Heart right ventricle (tissue), 16 donors: ENCODE data around the gene SCPEP1. TPM values are rescaled to one million over a fixed set of nuclear protein-coding genes. Genes with fewer than 3 reads are reported as not detected.
A peak's percentile ranks its signal among the peaks of the same experiment; 100 is the strongest.

Experiments used
- ATAC-seq, 8 donors: fragments of 200-7000 bp; cut with Tn5 transposase; one replicate each; pipeline ENCODE4 v1.9.1; 2020; ENCODE audit warnings: mild to moderate bottlenecking in 8 of 8, moderate library complexity in 8 of 8, moderate number of reproducible peaks in 1 of 8
- DNase-seq, 2 donors: peaks; one replicate each; pipeline ENCODE4 v3.0.0-alpha.2; 2020
- H3K27ac ChIP-seq, 10 donors: fragments of 200-600 bp; sonication (generic) in 2 of 10; one replicate each; pipeline versions ENCODE4 v1.5.0 to v1.8.0; 2020 to 2022; ENCODE audit warnings: mild to moderate bottlenecking in 3 of 10
- H3K27me3 ChIP-seq, 7 donors: fragments of 200-600 bp; one replicate each; pipeline ENCODE4 v1.8.0; 2021 to 2022; ENCODE audit warnings: mild to moderate bottlenecking in 2 of 7
- H3K36me3 ChIP-seq, 9 donors: fragments of 200-600 bp; sonication (generic) in 1 of 9; one replicate each; pipeline versions ENCODE4 v1.5.0 to v1.8.0; 2020 to 2022; ENCODE audit warnings: mild to moderate bottlenecking in 2 of 9
- H3K4me1 ChIP-seq, 9 donors: fragments of 200-600 bp; sonication (generic) in 1 of 9; one replicate each; pipeline versions ENCODE4 v1.5.0 to v1.8.0; 2020 to 2022; ENCODE audit warnings: mild to moderate bottlenecking in 4 of 9
- H3K4me3 ChIP-seq, 10 donors: fragments of 200-600 bp; sonication (generic) in 2 of 10; one replicate each; pipeline versions ENCODE4 v1.5.0 to v1.8.0; 2020 to 2022; ENCODE audit warnings: mild to moderate bottlenecking in 7 of 10, moderate library complexity in 2 of 10
- H3K9me3 ChIP-seq, 11 donors: fragments of 200-600 bp in 10 of 11; sonication (generic) in 2 of 11; one replicate each; pipeline versions ENCODE4 v1.5.0 to v1.8.0; 2013 to 2022; ENCODE audit warnings: mild to moderate bottlenecking in 2 of 11, control low read depth in 1 of 11, moderate library complexity in 1 of 11
- CTCF ChIP-seq, 9 donors: fragments of 200-600 bp; sonication (generic) in 2 of 9; IDR thresholded peaks; one replicate each; pipeline versions ENCODE4 v1.5.0 to v1.8.0; 2021 to 2022; ENCODE audit warnings: antibody characterized with exemption in 9 of 9, mild to moderate bottlenecking in 5 of 9, moderate library complexity in 1 of 9
- WGBS, 2 donors: extraction: QIAGEN DNeasy Blood & Tissue Kit; methylation state at CpG; one replicate each; pipeline ENCODE4 v1.1.7; 2013; ENCODE audit warnings: inconsistent platforms in 1 of 2; 5-methylcytosine and 5-hydroxymethylcytosine counted together
- intact Hi-C, 10 donors: fragments of 100-400 bp; cut with DNase I; formaldehyde crosslinking; loops; one replicate each; pipeline versions ENCODE4 v1.11.1 to v1.14.2; 2022
- polyA plus RNA-seq, 2 donors: library from polyadenylated mRNA; stranded (reverse); fragments of 200-250 nt; gene quantifications; one replicate each; pipeline ENCODE4 v1.2.3, GENCODE V29; 2013
- total RNA-seq, 10 donors: library from RNA; stranded (reverse); fragmentation: NEBNext Ultra II Directional in 3 of 10; extraction: Animal tissue kit (Norgen Biotek cat#: 25700) in 3 of 10; gene quantifications; one replicate each; pipeline versions ENCODE4 v1.2.1 to v1.2.4, GENCODE V29; 2021 to 2023
- donor health status: Arrhythmogenic right ventricular cardiomyopathy.
- donor health status: ischemic (EF 13 %, LVEDD 7.1; RV severe dilation, severe dysfunction).
- donor health status: healthy with polysubstance abuse.
- donor health status: DM: no; HTN: yes; CAD: no.
- donor health status: DM: no; HTN: no; CAD: no.
- donor health status: ischemic (EF 25% LVEDD 6.9; RV normal size, moderate dysfunction).
- donor health status: ischemic (EF 25% LVEDD 5.7; RV mildly dilated, moderate dysfunction).
- donor health status: healthy.
- donor health status: DM: yes; HTN: yes; CAD: no.
- donor health status: Ischemic cardiomyopathy.
- donor health status: ischemic (EF 35%, LVEDD 5.7; RV mildly dilated, moderate dysfunction).
- donor health status: nonischemic (EF 11% LVEDD 7.7; RV severe dilation, severe dysfunction).
- donor health status: DM: yes; HTN: yes; CAD: no.
- donor health status: PGD.
- donor health status: ischemic (EF 29% LVEDD 5.4; RV normal size, mild dysfunction).
- donor health status: nonischemic (EF 23%, LVEDD 6.1; RV moderate dilation, normal function).

The SCPEP1 gene
- total and polyA plus RNA-seq, 12 donors = 26.0 to 229 (median 47.9) TPM

- ATAC-seq (no peak), DNase-seq (no peak)
- TF ChIP-seq CTCF (IDR thresholded peaks at IDR 0.05) = no peak
- peaks cover 5 to 18% (median 13%) of the 10 kb centered on the region in 9 donors for H3K4me1 ChIP-seq
- no peaks in the 10 kb centered on the region for H3K36me3 ChIP-seq
- intact Hi-C loops = no loop called here
- H3K27me3 ChIP-seq = peaks cover 0 to 68% (median 41%) of the 10 kb centered on the region in 7 donors
- H3K9me3 ChIP-seq = no peaks in the 10 kb centered on the region
- 68 to 80% methylated on average over 4 of the region's 4 CpGs for WGBS, 2 donors
- H3K4me3 ChIP-seq = no peak overlapping the region
- H3K27ac ChIP-seq = no peak overlapping the region
Measured at GRCh38 chr17:57043276-57043675, 65.3 kb downstream of the SCPEP1 start.

- peak in 3 of 8 donors; percentile 6 to 21 (median 16) for ATAC-seq
- peaks cover 0 to 66% (median 41%) of the 10 kb centered on the region in 7 donors for H3K27me3 ChIP-seq
- DNase-seq = no peak
Measured at GRCh38 chr17:57044976-57045867, 67.3 kb downstream of the SCPEP1 start.

GRCh38 chr17:57045868-57046704 lies 68.2 kb downstream of the SCPEP1 start:
- DNase-seq (no peak), ATAC-seq (peak; percentile 40 to 64 (median 54))
- Histone ChIP-seq H3K4me1 (peaks cover 5 to 18% (median 13%) of the 10 kb centered on the region in 9 donors), H3K9me3 (no peaks in the 10 kb centered on the region), H3K27me3 (peaks cover 0 to 63% (median 41%) of the 10 kb centered on the region in 7 donors), H3K4me3 (peak overlapping the region in 8 of 10 donors; percentile 24 to 50 (median 44)), H3K27ac (peak overlapping the region in 1 of 10 donors; percentile 22), H3K36me3 (no peaks in the 10 kb centered on the region)
- intact Hi-C loops = no loop called here
- no peak for TF ChIP-seq CTCF (IDR thresholded peaks at IDR 0.05)
- WGBS, 2 donors = 19 to 20% methylated on average over 69 of the region's 69 CpGs

More at GRCh38 chr17:57044976-57045867, 67.3 kb downstream of the SCPEP1 start:
- Histone ChIP-seq H3K36me3 (no peaks in the 10 kb centered on the region), H3K4me1 (peaks cover 5 to 18% (median 13%) of the 10 kb centered on the region in 9 donors), H3K27ac (no peak overlapping the region), H3K9me3 (no peaks in the 10 kb centered on the region), H3K4me3 (peak overlapping the region in 8 of 10 donors; percentile 24 to 50 (median 44))
- no peak for TF ChIP-seq CTCF (IDR thresholded peaks at IDR 0.05)
- intact Hi-C loops = no loop called here
- 27 to 28% methylated on average over 49 of the region's 49 CpGs for WGBS, 2 donors

GRCh38 chr17:57046749-57047148 lies 68.8 kb downstream of the SCPEP1 start:
- peak overlapping the region in 1 of 10 donors; percentile 22 for H3K27ac ChIP-seq
- DNase-seq = no peak
- H3K4me3 ChIP-seq = peak overlapping the region in 6 of 10 donors; percentile 36 to 50 (median 44)

More at GRCh38 chr17:57046749-57047148, 68.8 kb downstream of the SCPEP1 start:
- Histone ChIP-seq H3K4me1 (peaks cover 5 to 18% (median 13%) of the 10 kb centered on the region in 9 donors), H3K9me3 (no peaks in the 10 kb centered on the region), H3K27me3 (peaks cover 0 to 56% (median 41%) of the 10 kb centered on the region in 7 donors), H3K36me3 (no peaks in the 10 kb centered on the region)
- no peak for TF ChIP-seq CTCF (IDR thresholded peaks at IDR 0.05)
- 90 to 91% methylated on average over 18 of the region's 18 CpGs for WGBS, 2 donors
- ATAC-seq = no peak
- intact Hi-C loops = no loop called here
